DOHH2 (cell line): ENCODE results near the gene SMAD7.

Source experiments
- H3F3A ChIP-seq: fragments of 200-600 bp; sonication (generic), shearing (Covaris generic); 2 replicates; pipeline ENCODE4 v1.6.0; 2016; ENCODE audit warnings: antibody characterized with exemption, mild to moderate bottlenecking; ENCODE audit not compliant: control insufficient read depth, insufficient read depth
- H3K27ac ChIP-seq: fragments of 200-600 bp; sonication (generic); 2 replicates; pipeline ENCODE4 v1.5.1; 2014; ENCODE audit warnings: low read depth, mild to moderate bottlenecking, low read length, moderate library complexity
- H3K27me3 ChIP-seq: fragments of 200-600 bp; sonication (generic); 2 replicates; pipeline ENCODE4 v1.6.1; 2014; ENCODE audit warnings: mild to moderate bottlenecking, low read length, mixed read lengths; ENCODE audit not compliant: control insufficient read depth
- H3K36me3 ChIP-seq: fragments of 200-600 bp; sonication (generic); 2 replicates; pipeline ENCODE4 v1.6.1; 2014; ENCODE audit warnings: mild to moderate bottlenecking, low read length, moderate library complexity, mixed read lengths; ENCODE audit not compliant: control insufficient read depth
- H3K4me1 ChIP-seq: fragments of 200-600 bp; sonication (generic); 2 replicates; pipeline ENCODE4 v1.6.1; 2014; ENCODE audit warnings: mild to moderate bottlenecking, low read length, mixed read lengths; ENCODE audit not compliant: control insufficient read depth
- H3K4me2 ChIP-seq: fragments of 200-600 bp; sonication (generic); 2 replicates; pipeline ENCODE4 v1.6.0; 2014; ENCODE audit warnings: mild to moderate bottlenecking, low read length, moderate library complexity
- H3K4me3 ChIP-seq: fragments of 200-600 bp; sonication (generic); 2 replicates; pipeline ENCODE4 v1.5.1; 2014; ENCODE audit warnings: mild to moderate bottlenecking, low read length, mixed read lengths
- H3K79me2 ChIP-seq: fragments of 200-600 bp; sonication (generic); 2 replicates; pipeline ENCODE4 v1.6.1; 2014; ENCODE audit warnings: mild to moderate bottlenecking, low read length, mixed read lengths; ENCODE audit not compliant: control insufficient read depth
- H3K9me2 ChIP-seq: fragments of 200-600 bp; sonication (generic); replicated peaks from 2 replicates; pipeline ENCODE4 v1.6.1; 2014; ENCODE audit warnings: mild to moderate bottlenecking, low read length, mixed read lengths; ENCODE audit not compliant: control insufficient read depth
- H3K9me3 ChIP-seq: fragments of 200-600 bp; sonication (generic); 2 replicates; pipeline ENCODE4 v1.6.1; 2014; ENCODE audit warnings: antibody characterized with exemption, low read length, mixed read lengths; ENCODE audit not compliant: control insufficient read depth, insufficient read depth
- H4K20me1 ChIP-seq: fragments of 200-600 bp; sonication (generic); 2 replicates; pipeline ENCODE4 v1.6.0; 2014; ENCODE audit warnings: low read depth, mild to moderate bottlenecking, antibody characterized with exemption, low read length, moderate library complexity; ENCODE audit not compliant: control insufficient read depth, insufficient read depth
- CTCF ChIP-seq: fragments of 200-600 bp; sonication (generic); IDR thresholded peaks from one replicate; pipeline ENCODE4 v1.5.1; 2014; ENCODE audit warnings: antibody characterized with exemption, mild to moderate bottlenecking, low read depth, low read length; ENCODE audit not compliant: poor library complexity, severe bottlenecking
- EZH2phosphoT487 ChIP-seq: fragments of 200-600 bp; sonication (generic); IDR thresholded peaks from 2 replicates; pipeline ENCODE4 v1.6.1; 2017; ENCODE audit warnings: borderline replicate concordance, mild to moderate bottlenecking, antibody characterized with exemption, low read length, moderate library complexity, mixed read lengths

SMAD7 gene

DNA sequence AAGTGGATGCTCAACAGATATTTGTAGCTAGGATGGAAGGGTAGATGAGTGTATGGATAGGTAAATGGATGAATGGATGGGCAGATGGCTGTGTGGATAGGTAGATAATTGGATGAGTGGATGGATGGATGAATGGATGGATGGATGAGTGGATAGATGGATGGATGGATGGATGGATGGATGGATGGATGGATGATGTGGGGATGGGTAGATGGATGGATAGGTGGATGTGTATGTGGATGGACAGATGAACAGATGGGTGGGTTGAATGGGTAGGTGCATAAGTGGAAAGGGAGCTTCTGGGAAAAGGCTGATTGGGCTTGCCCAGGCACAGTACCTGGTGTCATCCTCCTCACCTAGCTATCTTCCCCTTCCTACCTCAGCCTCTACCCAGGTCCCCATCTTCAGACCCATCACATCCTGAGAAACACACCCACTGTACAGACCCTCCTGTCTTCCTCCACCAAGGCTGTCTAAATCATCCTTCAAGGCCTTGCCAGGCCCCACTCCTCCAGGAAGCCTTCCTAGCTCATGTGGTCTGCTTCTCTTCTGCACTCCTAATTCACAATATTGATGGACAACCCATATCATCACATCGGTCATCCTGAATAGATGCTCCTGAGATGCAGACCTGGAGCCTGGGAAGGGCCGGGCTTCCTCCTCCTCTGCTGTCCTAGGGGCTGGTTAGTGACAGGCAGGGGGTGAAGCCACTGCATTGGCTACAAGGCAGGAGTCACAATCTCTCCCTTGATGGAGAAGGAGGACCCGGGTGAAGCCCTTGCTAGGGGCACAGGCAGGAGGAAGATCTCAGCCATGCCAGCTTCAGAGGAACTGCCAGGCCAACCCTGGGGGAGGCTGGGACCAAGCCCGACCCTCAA, 49.4 kb downstream of the SMAD7 start:
- Histone ChIP-seq H3F3A (no peaks in the 10 kb centered on the region), H3K9me3 (no peaks in the 10 kb centered on the region), H3K4me1 (peaks cover 8% of the 10 kb centered on the region; the same call in 1 of the 2 replicates), H3K4me2 (no peak overlapping the region), H3K79me2 (no peaks in the 10 kb centered on the region), H4K20me1 (no peaks in the 10 kb centered on the region), H3K27ac (no peak overlapping the region), H3K9me2 (no peaks in the 10 kb centered on the region), H3K36me3 (no peaks in the 10 kb centered on the region), H3K27me3 (no peaks in the 10 kb centered on the region), H3K4me3 (no peak overlapping the region)
- no peak for TF ChIP-seq EZH2phosphoT487
- no peak for TF ChIP-seq CTCF

DNA sequence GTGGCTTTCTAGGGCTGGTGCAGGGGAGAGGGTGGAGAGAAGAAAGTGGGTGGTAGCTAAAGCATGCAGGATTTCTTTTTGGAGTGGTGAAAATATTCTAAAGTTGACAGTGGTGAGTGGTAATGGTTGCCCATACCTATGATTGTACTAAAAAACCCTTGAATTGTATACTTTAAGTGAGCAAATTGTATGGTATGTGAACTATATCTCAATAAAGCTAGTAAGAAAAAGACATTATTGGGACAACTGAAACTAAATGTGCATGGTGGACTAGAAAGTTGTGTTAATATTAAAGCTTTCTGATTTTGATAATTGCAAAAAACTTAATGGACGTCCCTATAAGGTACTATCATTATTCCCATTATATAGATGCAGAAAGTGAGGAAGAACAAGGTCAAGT, 50.3 kb downstream of the SMAD7 start:
- Histone ChIP-seq H3K9me2 (no peaks in the 10 kb centered on the region), H3K36me3 (no peaks in the 10 kb centered on the region), H3K4me3 (no peak overlapping the region), H3K27ac (no peak overlapping the region), H3K4me1 (peaks cover 8% of the 10 kb centered on the region; the same call in 1 of the 2 replicates), H3F3A (no peaks in the 10 kb centered on the region), H3K4me2 (no peak overlapping the region), H4K20me1 (no peaks in the 10 kb centered on the region), H3K27me3 (no peaks in the 10 kb centered on the region), H3K9me3 (no peaks in the 10 kb centered on the region), H3K79me2 (no peaks in the 10 kb centered on the region)
- TF ChIP-seq EZH2phosphoT487, result no peak

- Histone ChIP-seq H3K36me3 (no peaks in the 10 kb centered on the region), H3K27me3 (no peaks in the 10 kb centered on the region), H3F3A (no peaks in the 10 kb centered on the region), H3K79me2 (no peaks in the 10 kb centered on the region), H3K9me3 (no peaks in the 10 kb centered on the region), H3K9me2 (no peaks in the 10 kb centered on the region), H3K4me3 (no peak overlapping the region), H3K4me2 (no peak overlapping the region), H3K27ac (no peak overlapping the region), H3K4me1 (peaks cover 8% of the 10 kb centered on the region; the same call in 1 of the 2 replicates), H4K20me1 (no peaks in the 10 kb centered on the region)
- TF ChIP-seq CTCF (no peak), EZH2phosphoT487 (no peak)
These were observed 51.1 kb downstream of the SMAD7 start for GRCh38 chr18:48899558-48900174.

GRCh38 chr18:48898521-48898920, 52.2 kb downstream of the SMAD7 start:
- Histone ChIP-seq H3K27ac (no peak overlapping the region), H3K4me1 (peaks cover 8% of the 10 kb centered on the region; the same call in 1 of the 2 replicates), H3K4me3 (no peak overlapping the region), H3F3A (no peaks in the 10 kb centered on the region), H3K36me3 (no peaks in the 10 kb centered on the region), H3K79me2 (no peaks in the 10 kb centered on the region), H3K4me2 (no peak overlapping the region), H3K9me3 (no peaks in the 10 kb centered on the region), H3K27me3 (no peaks in the 10 kb centered on the region), H4K20me1 (no peaks in the 10 kb centered on the region), H3K9me2 (no peaks in the 10 kb centered on the region)
- TF ChIP-seq EZH2phosphoT487 (no peak), CTCF (no peak)
